HK-2 (cell line): Measurements from ENCODE around the gene ARHGAP4.

ENCODE experiments used
- DNase-seq: peaks from one replicate; pipeline ENCODE4 v3.0.0-alpha.2; 2018; ENCODE audit not compliant: unreplicated experiment

ARHGAP4 gene

GRCh38 chrX:153868576-153869472 lies 57.2 kb downstream of the ARHGAP4 start:
- DNase-seq: no peak

GRCh38 chrX:153867671-153868070 lies 58.4 kb downstream of the ARHGAP4 start:
- DNase-seq: no peak

GRCh38 chrX:153867139-153867538 lies 58.9 kb downstream of the ARHGAP4 start:
- DNase-seq: no peak

- no peak for DNase-seq
These were observed 59.6 kb downstream of the ARHGAP4 start for GRCh38 chrX:153866302-153867019.

GRCh38 chrX:153865685-153866084 lies 60.4 kb downstream of the ARHGAP4 start:
- no peak for DNase-seq

- no peak for DNase-seq
These were observed 60.8 kb downstream of the ARHGAP4 start for GRCh38 chrX:153865321-153865580.

- no peak for DNase-seq
These were observed 61.3 kb downstream of the ARHGAP4 start for GRCh38 chrX:153864561-153865320.

- DNase-seq: no peak
These were observed 62.0 kb downstream of the ARHGAP4 start for GRCh38 chrX:153864101-153864500.

- DNase-seq: no peak
These were observed 62.6 kb downstream of the ARHGAP4 start for GRCh38 chrX:153863251-153863991.

- no peak for DNase-seq
These were observed 63.5 kb downstream of the ARHGAP4 start for GRCh38 chrX:153862369-153863250.

GRCh38 chrX:153861733-153862310 lies 64.2 kb downstream of the ARHGAP4 start:
- no peak for DNase-seq

- no peak for DNase-seq
These were observed 64.9 kb downstream of the ARHGAP4 start for GRCh38 chrX:153861151-153861550.
